SHP77 (cell line): ENCODE measurements around the gene IST1.
"Not testable (repeated sequence)": the region's sequence is repeated elsewhere in the genome, so short reads cannot be mapped to it uniquely, and the experiment has no call there.

Experiments
- DNase-seq, 2 experiments: peaks; one replicate each; lab custom pipeline; 2025; lab: John Stamatoyannopoulos, UW

IST1 gene

DNA sequence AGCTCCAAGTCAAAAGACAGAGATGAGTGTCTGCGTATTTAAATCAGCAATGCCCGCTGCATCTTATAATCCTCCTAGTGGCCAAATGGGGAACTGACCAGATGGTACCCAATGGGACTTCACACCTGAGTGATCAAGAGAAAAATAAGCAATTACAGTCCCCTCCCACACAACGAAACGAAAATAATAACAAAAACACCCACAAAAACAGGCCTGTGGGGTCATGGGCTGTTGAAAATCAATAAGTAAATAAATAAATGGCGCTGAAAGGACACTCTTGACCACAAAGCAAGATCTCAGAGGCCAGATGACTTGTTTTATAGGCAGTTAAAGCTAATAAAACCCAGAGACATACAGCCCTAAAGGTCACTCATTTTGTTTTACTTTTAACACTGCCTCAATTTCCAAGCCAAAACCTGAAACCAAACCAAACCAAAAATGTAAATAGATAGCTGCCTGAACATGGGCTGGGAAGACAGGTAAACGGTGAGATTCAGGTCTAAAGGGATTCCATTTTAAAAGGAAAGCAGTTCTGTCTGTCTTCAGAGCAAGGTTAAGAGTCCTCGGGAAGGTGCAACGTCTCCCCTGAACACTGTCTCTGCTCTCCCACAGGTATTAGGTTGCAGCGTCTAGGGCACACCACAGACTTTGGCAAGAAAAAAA is 12.7 kb upstream of the IST1 start:
- DNase-seq: peak; percentile 38 to 40

DNA sequence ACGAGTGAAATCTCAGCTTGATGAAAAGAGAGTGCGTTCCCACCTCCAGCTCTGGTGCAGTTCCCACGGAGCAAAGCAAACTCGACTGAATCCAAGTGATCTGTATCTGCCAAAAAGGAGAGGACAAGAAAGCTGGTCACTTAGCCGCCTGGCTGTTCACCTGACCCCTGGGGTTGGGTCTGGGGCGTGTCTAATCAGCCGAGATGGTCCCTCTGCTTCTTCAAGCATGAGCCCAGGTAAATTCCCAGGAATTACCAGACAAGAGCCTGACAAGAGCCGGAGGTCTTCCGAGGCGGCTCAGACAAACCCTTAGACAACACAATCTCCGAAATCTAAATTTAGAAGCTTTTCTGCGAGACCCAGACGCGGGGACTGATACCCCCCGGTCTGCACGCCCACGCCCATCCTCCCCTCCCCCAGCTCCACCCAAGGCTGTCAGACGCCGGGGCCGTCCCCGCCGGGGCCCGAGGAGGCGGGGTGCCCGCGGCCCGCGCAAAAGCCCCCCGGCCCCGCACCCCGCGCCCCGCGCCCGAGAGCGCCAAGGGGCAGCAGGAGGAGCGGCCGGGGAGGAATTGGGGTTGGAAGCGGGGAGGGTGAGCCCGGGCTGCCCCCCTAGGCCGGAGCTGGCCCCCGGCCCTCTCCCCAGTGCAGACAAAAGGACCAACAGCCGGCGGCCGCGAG is 12.0 kb upstream of the IST1 start:
- DNase-seq: no peak

- peak; percentile 46 to 71 for DNase-seq
Measured at GRCh38 chr16:71883849-71884638, 11.3 kb upstream of the IST1 start, which contains the start of gene ZNF821. ZNF821 (minus strand) TSS chr16:71884182; CDS start chr16:71879946, 4,236 bp downstream.

GRCh38 chr16:71885261-71885650 is 10.1 kb upstream of the IST1 start:
- DNase-seq: no peak

DNA sequence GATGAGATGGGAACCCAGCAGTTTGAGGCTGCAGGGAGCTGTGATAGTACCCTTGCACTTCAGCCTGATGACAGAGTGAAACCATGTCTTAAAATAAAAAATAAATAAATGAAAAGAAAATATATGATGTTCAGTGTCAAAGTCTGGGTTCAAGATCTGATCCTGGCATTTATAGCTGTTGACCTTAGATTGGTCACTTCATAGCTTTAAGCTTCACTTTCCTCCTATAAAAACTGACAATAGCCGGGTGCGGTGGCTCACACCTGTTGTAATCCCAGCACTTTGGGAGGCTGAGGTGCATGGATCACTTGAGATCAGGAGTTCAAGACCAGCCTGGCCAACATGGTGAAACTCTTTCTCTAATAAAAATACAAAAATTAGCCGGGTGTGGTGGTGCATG is 6.2 kb upstream of the IST1 start:
- no peak for DNase-seq

- DNase-seq: no peak
Measured at GRCh38 chr16:71893888-71894228, 1.5 kb upstream of the IST1 start.

DNA sequence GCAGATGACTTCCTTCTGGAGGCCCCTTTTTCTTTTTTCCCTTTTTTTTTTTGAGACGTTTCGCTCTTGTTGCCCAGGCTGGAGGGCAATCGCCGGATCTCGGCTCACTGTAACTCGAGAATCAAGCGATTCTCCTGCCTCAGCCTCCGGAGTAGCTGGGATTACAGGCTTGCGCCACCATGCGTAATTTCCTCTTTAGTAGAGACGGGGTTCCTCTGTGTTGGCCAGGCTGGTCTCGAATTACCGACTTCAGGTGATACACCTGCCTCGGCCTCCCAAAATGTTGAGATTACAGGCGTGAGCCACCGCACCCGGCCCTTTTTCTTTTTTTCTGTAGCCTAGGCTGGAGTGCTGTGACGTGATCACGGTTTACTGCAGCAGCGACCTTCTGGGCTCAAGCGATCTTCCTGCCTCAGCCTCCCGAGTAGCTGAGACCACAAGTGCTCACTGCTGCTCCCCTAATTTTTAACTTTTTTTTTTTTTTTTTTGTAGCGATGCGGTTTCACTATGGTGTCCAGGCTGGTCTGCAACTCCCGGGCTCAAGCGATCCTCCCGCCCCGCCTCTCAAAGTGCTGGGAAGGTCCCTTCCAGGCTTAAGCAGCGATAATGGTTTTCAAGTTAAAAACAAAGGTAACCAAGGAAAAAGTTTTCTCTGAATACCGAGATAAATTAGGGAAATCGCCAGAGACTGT is 956 bp upstream of the IST1 start:
- DNase-seq: peak in 1 of 2 experiments; percentile 41

DNA sequence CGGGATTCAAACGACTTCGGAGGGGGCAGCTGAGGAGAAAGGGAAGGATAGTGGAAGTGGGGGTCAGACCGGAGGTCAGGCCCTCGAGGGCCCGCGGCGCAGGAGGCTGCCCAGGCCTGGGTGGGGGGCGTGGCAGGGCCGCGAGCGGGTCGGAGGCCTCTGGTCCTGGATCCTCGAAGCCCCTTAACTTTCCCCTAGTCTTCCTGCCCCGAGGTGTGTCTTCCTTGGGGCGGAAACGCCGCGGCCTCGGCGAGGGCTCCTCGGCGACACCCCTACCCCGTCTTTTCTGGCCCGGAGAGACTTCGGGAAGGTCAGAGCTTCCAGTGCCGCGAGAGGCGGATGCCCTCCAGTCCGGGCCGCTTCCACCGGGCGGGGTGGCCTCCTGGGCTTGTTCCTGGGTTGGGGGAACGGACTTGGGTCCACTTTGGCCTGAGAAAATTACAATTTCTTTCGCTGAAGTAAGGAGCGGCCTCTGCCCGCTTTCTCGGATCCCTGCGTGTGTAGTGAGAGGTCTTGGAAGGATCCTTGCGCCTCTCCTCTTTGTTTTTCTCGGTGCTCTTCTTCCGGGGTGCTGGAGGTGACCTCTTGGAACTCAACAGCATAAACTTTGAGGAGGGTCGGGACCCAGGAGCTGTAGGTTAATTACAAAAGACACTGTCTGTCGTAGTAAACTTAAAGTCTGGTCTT is 491 bp downstream of the IST1 start:
- peak in 1 of 2 experiments; percentile 35 for DNase-seq

DNA sequence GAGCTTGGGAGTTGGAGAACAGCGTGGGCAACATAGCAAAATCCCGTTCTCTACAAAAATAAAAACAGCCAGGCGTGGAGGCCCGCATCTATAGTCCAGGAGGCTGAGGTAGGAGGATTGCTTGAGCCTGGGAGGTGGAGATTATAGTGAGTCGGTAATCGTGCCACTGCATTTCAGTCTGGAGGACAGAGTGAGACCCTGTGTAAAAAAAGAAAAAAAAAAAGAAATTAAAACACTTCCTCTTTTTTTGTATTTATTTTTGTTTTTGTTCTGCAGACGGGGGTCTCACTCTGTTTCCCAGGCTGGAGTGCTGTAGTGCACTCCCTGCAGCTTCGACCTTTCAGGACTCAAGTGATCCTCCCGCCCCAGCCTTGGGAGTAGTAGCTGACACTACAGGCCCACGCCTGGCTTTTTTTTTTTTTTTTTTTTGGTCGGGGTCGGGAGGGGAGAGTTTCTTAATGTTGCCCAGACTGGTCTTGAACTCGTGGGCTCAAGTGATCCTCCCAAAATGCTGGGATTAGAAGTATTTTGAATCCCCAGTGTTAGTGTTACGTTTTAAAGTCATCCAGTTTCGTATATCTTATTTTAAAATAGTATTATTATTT is 1.5 kb downstream of the IST1 start:
- DNase-seq: no peak

DNA sequence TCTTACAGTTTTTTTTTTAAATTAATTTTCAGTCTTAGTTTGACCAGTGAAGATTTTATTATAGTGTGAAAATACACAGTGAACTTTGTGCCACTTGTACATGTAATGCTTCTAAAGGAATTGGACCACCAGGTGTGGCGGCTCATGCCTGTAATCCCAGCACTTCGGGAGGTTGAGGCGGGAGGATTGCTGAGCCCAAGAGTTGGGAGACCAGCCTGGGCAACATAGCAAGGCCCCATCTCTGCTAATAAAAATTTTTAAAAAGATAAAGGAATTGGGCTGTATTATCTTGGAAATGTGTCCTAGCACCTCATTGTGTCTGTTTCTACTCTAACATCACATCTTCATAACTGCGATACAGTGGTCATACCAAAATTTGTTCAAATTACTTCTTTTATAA is 3.8 kb downstream of the IST1 start:
- no peak for DNase-seq

DNA sequence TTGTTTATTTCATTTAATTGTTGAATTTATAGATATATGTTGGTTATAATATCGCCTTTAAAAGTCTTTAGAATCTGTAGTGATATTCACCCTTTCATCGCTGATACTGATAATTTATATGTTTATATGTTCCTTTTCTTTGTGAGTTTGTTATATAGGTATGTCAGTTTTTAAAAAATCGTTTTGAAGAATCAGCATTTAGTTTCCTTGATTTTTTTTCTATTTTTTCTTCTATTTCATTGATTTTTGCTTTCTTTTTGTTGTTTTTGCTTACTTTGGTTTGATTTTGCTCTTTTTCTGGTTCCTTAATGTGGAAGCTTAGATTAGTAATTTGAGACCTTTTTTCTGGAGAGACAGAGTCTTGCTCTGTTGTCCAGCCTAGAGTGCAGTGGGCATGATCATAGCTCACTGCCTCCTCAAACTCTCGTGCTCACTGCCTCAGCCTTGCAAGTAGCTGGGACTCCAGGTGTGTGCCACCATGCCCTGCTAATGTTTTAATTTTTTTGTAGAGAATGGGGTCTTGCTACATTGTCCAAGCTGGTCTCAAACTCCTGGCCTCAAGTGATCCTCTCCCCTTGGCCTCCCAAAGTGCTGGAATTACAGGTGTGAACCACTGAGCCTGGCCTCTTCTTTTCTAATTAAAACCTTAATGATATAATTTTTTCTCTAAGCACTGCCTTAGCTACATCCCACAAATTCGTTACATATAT is 7.5 kb downstream of the IST1 start:
- DNase-seq: no peak

GRCh38 chr16:71903608-71904007 is 8.3 kb downstream of the IST1 start:
- DNase-seq: no peak

DNA sequence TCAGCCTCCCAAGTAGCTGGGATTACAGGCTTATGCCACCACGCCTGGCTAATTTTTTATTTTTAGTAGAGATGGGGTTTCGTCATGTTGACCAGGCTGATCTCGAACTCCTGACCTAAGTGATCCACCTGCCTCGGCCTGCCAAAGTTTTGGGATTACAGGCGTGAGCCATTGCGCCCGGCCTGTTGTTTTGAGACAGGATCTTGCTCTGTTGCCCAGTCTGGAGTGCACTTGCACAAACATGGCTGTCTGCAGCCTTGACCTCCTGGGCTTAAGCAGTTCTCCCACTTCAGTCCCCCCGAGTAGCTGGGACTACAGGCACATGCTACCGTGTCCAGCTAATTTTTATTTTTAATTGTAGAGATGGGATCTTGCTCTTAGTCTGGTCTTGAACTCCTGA is 8.9 kb downstream of the IST1 start:
- DNase-seq: no peak

DNA sequence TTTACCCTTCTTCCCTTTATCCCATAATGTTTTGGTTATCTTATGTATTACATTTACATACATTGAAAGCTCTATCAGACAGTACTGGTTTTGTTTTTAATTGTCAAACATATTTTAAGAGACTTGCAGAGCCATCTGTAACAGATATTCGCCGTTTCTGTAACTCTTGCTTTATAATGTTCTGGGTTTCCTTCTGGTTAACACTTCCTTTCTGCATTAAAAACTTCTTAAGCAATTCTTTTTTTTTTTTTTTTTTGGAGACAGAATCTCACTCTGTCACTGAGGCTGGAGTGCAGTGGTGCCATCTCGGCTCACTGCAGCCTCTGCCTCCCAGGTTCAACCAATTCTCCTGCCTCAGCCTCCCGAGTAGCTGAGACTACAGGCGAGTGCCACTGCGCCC is 10.4 kb downstream of the IST1 start:
- not testable (repeated sequence) for DNase-seq

GRCh38 chr16:71911121-71911520 is 15.8 kb downstream of the IST1 start:
- no peak for DNase-seq

- DNase-seq: no peak
Measured at GRCh38 chr16:71912534-71913275, 17.4 kb downstream of the IST1 start.

DNA sequence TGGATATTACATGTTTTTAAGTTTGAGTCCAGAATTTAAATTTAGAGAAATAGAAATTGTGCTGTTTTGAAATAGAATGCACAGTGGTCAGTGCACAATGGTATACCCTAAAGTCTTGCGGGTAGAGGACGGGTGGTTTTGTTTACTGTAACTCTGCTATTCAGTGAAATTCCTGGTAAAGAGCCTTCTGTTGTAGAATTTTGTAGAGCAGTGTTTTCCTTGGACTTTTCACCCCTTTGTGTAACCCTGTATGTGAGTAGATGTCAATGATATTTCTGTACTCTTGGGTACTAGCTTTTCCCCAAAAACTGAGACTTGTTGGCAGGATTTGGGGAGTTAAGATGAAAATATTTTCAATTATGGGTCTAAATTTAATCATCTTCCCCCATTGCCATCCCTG is 19.5 kb downstream of the IST1 start:
- no peak for DNase-seq

- no peak for DNase-seq
Measured at GRCh38 chr16:71915350-71915749, 20.0 kb downstream of the IST1 start.

GRCh38 chr16:71916397-71916920 is 21.1 kb downstream of the IST1 start:
- no peak for DNase-seq

GRCh38 chr16:71917900-71918299 is 22.6 kb downstream of the IST1 start:
- DNase-seq: no peak
